Tibial nerve (tissue), 4 donors: ENCODE data around the gene EEPD1.

ENCODE experiments used
- EP300 ChIP-seq, 2 donors: sonication (generic); formaldehyde crosslinking; IDR thresholded peaks; one replicate each; pipeline ENCODE4 v1.6.1; 2017; ENCODE audit warnings: antibody characterized with exemption in 2 of 2, mild to moderate bottlenecking in 1 of 2
- POLR2A ChIP-seq, 2 donors: fragments of 450-650 bp; IDR thresholded peaks; one replicate each; pipeline ENCODE4 v1.6.1; 2017; ENCODE audit warnings: antibody characterized with exemption in 2 of 2, mild to moderate bottlenecking in 2 of 2, moderate library complexity in 2 of 2
- TF ChIP-seq, protein P1 (sequence below), 5 experiments: fragments of 200-600 bp in 3 of 5; fragments of 450-650 bp in 2 of 5; sonication (generic) in 3 of 5; IDR thresholded peaks; one replicate each; pipeline ENCODE4 v1.5.1; 2016 to 2019; ENCODE audit warnings: antibody characterized with exemption in 5 of 5, mild to moderate bottlenecking in 3 of 5, moderate library complexity in 2 of 5

DNA sequence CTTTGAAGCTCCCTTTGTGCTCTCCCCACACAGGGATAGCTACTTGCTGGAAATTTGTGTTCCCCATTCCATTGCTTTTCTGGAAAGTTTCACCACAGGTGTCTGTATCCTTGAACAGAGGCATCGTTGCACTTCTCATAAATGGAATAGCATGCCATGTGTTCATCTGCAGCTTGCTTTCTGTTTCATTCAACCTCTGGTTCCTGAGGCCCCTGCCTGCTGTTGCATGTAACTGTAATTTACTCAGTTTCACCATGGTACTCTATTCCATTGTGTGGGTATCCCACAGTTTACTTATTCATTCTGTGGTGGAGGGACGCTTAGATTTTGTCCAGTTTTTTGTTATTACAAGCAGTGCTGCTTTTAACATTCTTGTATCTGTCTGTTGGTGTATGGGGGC, 32.0 kb downstream of the EEPD1 start:
- TF ChIP-seq, protein P1, sequence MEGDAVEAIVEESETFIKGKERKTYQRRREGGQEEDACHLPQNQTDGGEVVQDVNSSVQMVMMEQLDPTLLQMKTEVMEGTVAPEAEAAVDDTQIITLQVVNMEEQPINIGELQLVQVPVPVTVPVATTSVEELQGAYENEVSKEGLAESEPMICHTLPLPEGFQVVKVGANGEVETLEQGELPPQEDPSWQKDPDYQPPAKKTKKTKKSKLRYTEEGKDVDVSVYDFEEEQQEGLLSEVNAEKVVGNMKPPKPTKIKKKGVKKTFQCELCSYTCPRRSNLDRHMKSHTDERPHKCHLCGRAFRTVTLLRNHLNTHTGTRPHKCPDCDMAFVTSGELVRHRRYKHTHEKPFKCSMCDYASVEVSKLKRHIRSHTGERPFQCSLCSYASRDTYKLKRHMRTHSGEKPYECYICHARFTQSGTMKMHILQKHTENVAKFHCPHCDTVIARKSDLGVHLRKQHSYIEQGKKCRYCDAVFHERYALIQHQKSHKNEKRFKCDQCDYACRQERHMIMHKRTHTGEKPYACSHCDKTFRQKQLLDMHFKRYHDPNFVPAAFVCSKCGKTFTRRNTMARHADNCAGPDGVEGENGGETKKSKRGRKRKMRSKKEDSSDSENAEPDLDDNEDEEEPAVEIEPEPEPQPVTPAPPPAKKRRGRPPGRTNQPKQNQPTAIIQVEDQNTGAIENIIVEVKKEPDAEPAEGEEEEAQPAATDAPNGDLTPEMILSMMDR (IDR thresholded peaks at IDR 0.05) = no peak
- no peak for TF ChIP-seq EP300 (IDR thresholded peaks at IDR 0.05)
- no peak for TF ChIP-seq POLR2A (IDR thresholded peaks at IDR 0.05)
